ENCODE measurements around the gene ADAMTS6. TPM values are rescaled to one million over a fixed set of nuclear protein-coding genes. Genes with fewer than 3 reads are reported as not detected.
"Not testable (repeated sequence)": the region's sequence is repeated elsewhere in the genome, so short reads cannot be mapped to it uniquely, and the experiment has no call there.

The ADAMTS6 gene
- total RNA-seq, 4 donors from 2014 or later = 0.80 to 13.2 (median 2.2) TPM

GRCh38 chr5:65186646-65187227, 295.0 kb downstream of the ADAMTS6 start:
- TF ChIP-seq POLR2A (IDR thresholded peaks at IDR 0.05) = no peak
- no peak for TF ChIP-seq CTCF (IDR thresholded peaks at IDR 0.05)
- no peak for DNase-seq
- Histone ChIP-seq H3K36me3 (no peaks in the 10 kb centered on the region), H3K27me3 (no peaks in the 10 kb centered on the region), H3K4me3 (no peak overlapping the region), H3K9me3 (no peaks in the 10 kb centered on the region), H3K4me1 (peaks cover 0 to 6% (median 0%) of the 10 kb centered on the region in 4 donors), H3K27ac (no peak overlapping the region)

GRCh38 chr5:65185468-65185867, 296.3 kb downstream of the ADAMTS6 start:
- Histone ChIP-seq H3K27me3 (no peaks in the 10 kb centered on the region), H3K4me3 (no peak overlapping the region), H3K36me3 (no peaks in the 10 kb centered on the region), H3K27ac (no peak overlapping the region), H3K4me1 (peaks cover 0 to 6% (median 0%) of the 10 kb centered on the region in 4 donors), H3K9me3 (no peaks in the 10 kb centered on the region)
- DNase-seq = no peak
- no peak for TF ChIP-seq CTCF (IDR thresholded peaks at IDR 0.05)

GRCh38 chr5:65184780-65185179, 296.9 kb downstream of the ADAMTS6 start:
- H3K4me1 ChIP-seq = peaks cover 0 to 6% (median 0%) of the 10 kb centered on the region in 4 donors
- TF ChIP-seq CTCF (IDR thresholded peaks at IDR 0.05) = no peak
- no peak for TF ChIP-seq POLR2A (IDR thresholded peaks at IDR 0.05)
- no peaks in the 10 kb centered on the region for H3K9me3 ChIP-seq
- no peaks in the 10 kb centered on the region for H3K27me3 ChIP-seq
- H3K4me3 ChIP-seq = no peak overlapping the region
- H3K27ac ChIP-seq = no peak overlapping the region
- DNase-seq = no peak
- H3K36me3 ChIP-seq = no peaks in the 10 kb centered on the region

- DNase-seq, H3K9me3 ChIP-seq, H3K36me3 ChIP-seq, H3K27ac ChIP-seq, H3K4me3 ChIP-seq, H3K27me3 ChIP-seq, H3K4me1 ChIP-seq: not testable (repeated sequence)
These were observed 307.5 kb downstream of the ADAMTS6 start for GRCh38 chr5:65174231-65174630.

GRCh38 chr5:65173130-65173525, 308.6 kb downstream of the ADAMTS6 start:
- no peaks in the 10 kb centered on the region for H3K36me3 ChIP-seq
- H3K4me1 ChIP-seq = no peaks in the 10 kb centered on the region
- H3K4me3 ChIP-seq = no peak overlapping the region
- no peak for TF ChIP-seq POLR2A (IDR thresholded peaks at IDR 0.05)
- no peak for TF ChIP-seq CTCF (IDR thresholded peaks at IDR 0.05)
- H3K9me3 ChIP-seq = no peaks in the 10 kb centered on the region
- H3K27ac ChIP-seq = no peak overlapping the region
- H3K27me3 ChIP-seq = no peaks in the 10 kb centered on the region
- no peak for DNase-seq

- no peaks in the 10 kb centered on the region for H3K9me3 ChIP-seq
- TF ChIP-seq CTCF (IDR thresholded peaks at IDR 0.05) (no peak), POLR2A (IDR thresholded peaks at IDR 0.05) (no peak)
- no peak for DNase-seq
- H3K4me3 ChIP-seq = no peak overlapping the region
- no peak overlapping the region for H3K27ac ChIP-seq
- H3K4me1 ChIP-seq = no peaks in the 10 kb centered on the region
- H3K36me3 ChIP-seq = no peaks in the 10 kb centered on the region
- no peaks in the 10 kb centered on the region for H3K27me3 ChIP-seq
These were observed 309.1 kb downstream of the ADAMTS6 start for GRCh38 chr5:65172486-65173129.

Measured in Peyer's patch (tissue), 4 donors.